Trophoblast cell (in vitro differentiated cells and primary cell): Measurements from ENCODE around the gene TENM4.

Experiments
- DNase-seq, 2 donors: peaks; one replicate each; pipeline ENCODE4 v3.0.0-alpha.2; 2016
- H2AFZ ChIP-seq: 2 replicates; pipeline ENCODE4 v1.6.1; 2013; ENCODE audit warnings: low read length, moderate library complexity, mild to moderate bottlenecking; ENCODE audit not compliant: insufficient read depth, poor library complexity
- H2AK5ac ChIP-seq: 2 replicates; pipeline ENCODE4 v1.6.1; 2013; ENCODE audit warnings: mild to moderate bottlenecking, low read length
- H2BK120ac ChIP-seq: 2 replicates; pipeline ENCODE4 v1.6.1; 2013; ENCODE audit warnings: low read length, mild to moderate bottlenecking, moderate library complexity; ENCODE audit not compliant: insufficient read depth, poor library complexity
- H2BK12ac ChIP-seq: 2 replicates; pipeline ENCODE4 v1.6.1; 2013; ENCODE audit warnings: mild to moderate bottlenecking, low read length, moderate library complexity
- H2BK5ac ChIP-seq: 2 replicates; pipeline ENCODE4 v1.6.1; 2013; ENCODE audit warnings: low read length, low read depth, moderate library complexity, mild to moderate bottlenecking; ENCODE audit not compliant: poor library complexity
- H3K14ac ChIP-seq: 2 replicates; pipeline ENCODE4 v1.6.1; 2013; ENCODE audit warnings: mild to moderate bottlenecking, low read length
- H3K18ac ChIP-seq: 2 replicates; pipeline ENCODE4 v1.6.1; 2013; ENCODE audit warnings: mild to moderate bottlenecking, low read length
- H3K23ac ChIP-seq: 2 replicates; pipeline ENCODE4 v1.6.1; 2013; ENCODE audit warnings: low read length
- H3K27ac ChIP-seq: 2 replicates; pipeline ENCODE4 v1.5.1; 2013; ENCODE audit warnings: low read depth, mild to moderate bottlenecking, inconsistent platforms, low read length, moderate library complexity
- H3K27me3 ChIP-seq: 2 replicates; pipeline ENCODE4 v1.6.1; 2013; ENCODE audit warnings: inconsistent platforms, mild to moderate bottlenecking, low read length, moderate library complexity; ENCODE audit not compliant: insufficient read depth
- H3K36me3 ChIP-seq, 2 experiments: 1 replicate in 1 of 2; 2 replicates in 1 of 2; pipeline ENCODE4 v1.6.1; 2013; ENCODE audit warnings: low read length in 2 of 2, mild to moderate bottlenecking in 2 of 2, moderate library complexity in 1 of 2; ENCODE audit not compliant: insufficient read depth in 2 of 2, control insufficient read depth in 1 of 2
- H3K4ac ChIP-seq: 2 replicates; pipeline ENCODE4 v1.6.1; 2013; ENCODE audit warnings: low read depth, mild to moderate bottlenecking, low read length, moderate library complexity
- H3K4me1 ChIP-seq, 2 experiments: 1 replicate in 1 of 2; 2 replicates in 1 of 2; pipeline ENCODE4 v1.6.1; 2013; ENCODE audit warnings: low read length in 2 of 2, mild to moderate bottlenecking in 2 of 2, moderate library complexity in 1 of 2; ENCODE audit not compliant: insufficient read depth in 2 of 2, control insufficient read depth in 1 of 2
- H3K4me2 ChIP-seq: 2 replicates; pipeline ENCODE4 v1.6.1; 2013; ENCODE audit warnings: inconsistent platforms, mild to moderate bottlenecking, low read length, moderate library complexity
- H3K4me3 ChIP-seq: 2 replicates; pipeline ENCODE4 v1.5.1; 2013; ENCODE audit warnings: mild to moderate bottlenecking, low read depth, low read length, inconsistent platforms
- H3K79me1 ChIP-seq: one replicate; pipeline ENCODE4 v1.6.1; 2013; ENCODE audit warnings: low read length
- H3K79me2 ChIP-seq: 2 replicates; pipeline ENCODE4 v1.6.1; 2013; ENCODE audit warnings: low read length, mild to moderate bottlenecking; ENCODE audit not compliant: control insufficient read depth, insufficient read depth, poor library complexity
- H3K9ac ChIP-seq: 2 replicates; pipeline ENCODE4 v1.6.1; 2013; ENCODE audit warnings: mild to moderate bottlenecking, low read length
- H3K9me3 ChIP-seq: 2 replicates; pipeline ENCODE4 v1.6.1; 2013; ENCODE audit warnings: low read depth, mild to moderate bottlenecking, control low read depth, inconsistent platforms, low read length; ENCODE audit not compliant: insufficient read depth
- H4K12ac ChIP-seq: 2 replicates; pipeline ENCODE4 v1.6.1; 2013; ENCODE audit warnings: low read depth, mild to moderate bottlenecking, low read length, moderate library complexity
- H4K8ac ChIP-seq: 2 replicates; pipeline ENCODE4 v1.6.1; 2013; ENCODE audit warnings: low read depth, mild to moderate bottlenecking, low read length, moderate library complexity
- H4K91ac ChIP-seq: one replicate; pipeline ENCODE4 v1.6.1; 2013; ENCODE audit warnings: low read depth, mild to moderate bottlenecking, low read length, moderate library complexity
- WGBS: extraction: QIAGEN DNeasy Blood & Tissue Kit; methylation state at CpG from one replicate; pipeline ENCODE4 v1.1.7; 2013; ENCODE audit warnings: missing lambda C conversion rate; ENCODE audit not compliant: insufficient read length, insufficient coverage; ENCODE audit errors: extremely low coverage; 5-methylcytosine and 5-hydroxymethylcytosine counted together

The TENM4 gene

GRCh38 chr11:78657441-78657840, 783.4 kb downstream of the TENM4 start:
- Histone ChIP-seq H4K91ac (no peak overlapping the region), H3K4me3 (no peak overlapping the region), H3K27me3 (no peaks in the 10 kb centered on the region), H3K36me3 (peaks cover 40 to 50% of the 10 kb centered on the region in 2 experiments), H3K4me2 (no peak overlapping the region), H3K14ac (no peak overlapping the region), H2BK120ac (no peak overlapping the region), H4K8ac (no peak overlapping the region), H3K79me1 (no peaks in the 10 kb centered on the region), H2BK5ac (no peak overlapping the region), H3K27ac (no peak overlapping the region), H4K12ac (no peak overlapping the region), H3K9me3 (no peaks in the 10 kb centered on the region), H3K23ac (no peak overlapping the region), H3K4ac (no peak overlapping the region), H2BK12ac (no peak overlapping the region), H3K9ac (no peak overlapping the region), H3K4me1 (no peaks in the 10 kb centered on the region), H2AK5ac (no peak overlapping the region), H2AFZ (no peak overlapping the region), H3K18ac (no peak overlapping the region), H3K79me2 (no peaks in the 10 kb centered on the region)
- no peak for DNase-seq
- WGBS: no CpG with 5 or more reads among the region's 4 CpGs

- H2BK5ac ChIP-seq: no peak overlapping the region
- H2AFZ ChIP-seq: no peak overlapping the region
- WGBS: no CpG with 5 or more reads among the region's 6 CpGs
- H3K27me3 ChIP-seq: no peaks in the 10 kb centered on the region
- H3K4me2 ChIP-seq: no peak overlapping the region
- no peaks in the 10 kb centered on the region for H3K9me3 ChIP-seq
- no peak overlapping the region for H3K4ac ChIP-seq
- no peak overlapping the region for H4K12ac ChIP-seq
- peaks cover 40 to 50% of the 10 kb centered on the region in 2 experiments for H3K36me3 ChIP-seq
- H2BK120ac ChIP-seq: no peak overlapping the region
- no peak overlapping the region for H2BK12ac ChIP-seq
- no peaks in the 10 kb centered on the region for H3K79me2 ChIP-seq
- H3K27ac ChIP-seq: no peak overlapping the region
- H4K91ac ChIP-seq: no peak overlapping the region
- H3K4me1 ChIP-seq: no peaks in the 10 kb centered on the region
- no peak overlapping the region for H3K4me3 ChIP-seq
- H3K9ac ChIP-seq: no peak overlapping the region
- H4K8ac ChIP-seq: no peak overlapping the region
- H2AK5ac ChIP-seq: no peak overlapping the region
- H3K18ac ChIP-seq: no peak overlapping the region
- no peak for DNase-seq
- no peaks in the 10 kb centered on the region for H3K79me1 ChIP-seq
- no peak overlapping the region for H3K14ac ChIP-seq
- no peak overlapping the region for H3K23ac ChIP-seq
These were observed 783.8 kb downstream of the TENM4 start for GRCh38 chr11:78656984-78657383.

DNA sequence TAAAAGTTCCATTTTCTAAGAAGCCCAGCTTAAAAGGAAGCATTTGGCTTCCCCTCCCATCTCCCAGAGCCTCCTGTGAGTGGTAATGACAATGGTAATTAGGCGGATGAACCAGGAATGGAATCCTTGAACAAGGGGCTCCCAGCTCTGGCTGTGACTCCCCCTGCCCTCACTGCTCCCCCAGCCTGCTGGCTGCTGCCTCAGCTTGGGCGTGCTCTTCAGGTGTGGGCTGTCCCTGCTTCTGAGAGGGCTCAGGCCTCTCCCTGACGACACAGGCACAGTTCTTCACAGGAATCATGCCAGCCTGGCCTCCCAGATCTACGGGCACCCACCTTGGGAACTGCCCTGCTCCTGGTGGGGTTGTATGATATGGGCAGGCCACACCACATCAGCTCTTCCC, 784.5 kb downstream of the TENM4 start:
- Histone ChIP-seq H2BK12ac (no peak overlapping the region), H3K4ac (no peak overlapping the region), H3K18ac (no peak overlapping the region), H3K4me1 (no peaks in the 10 kb centered on the region), H3K27me3 (no peaks in the 10 kb centered on the region), H4K12ac (no peak overlapping the region), H2BK5ac (no peak overlapping the region), H3K79me1 (no peaks in the 10 kb centered on the region), H3K4me3 (no peak overlapping the region), H2AFZ (no peak overlapping the region), H4K91ac (no peak overlapping the region), H3K9ac (no peak overlapping the region), H3K14ac (no peak overlapping the region), H4K8ac (no peak overlapping the region), H2BK120ac (no peak overlapping the region), H3K23ac (no peak overlapping the region), H3K27ac (no peak overlapping the region), H3K36me3 (peaks cover 37 to 48% of the 10 kb centered on the region in 2 experiments), H3K79me2 (no peaks in the 10 kb centered on the region), H2AK5ac (no peak overlapping the region), H3K4me2 (no peak overlapping the region), H3K9me3 (no peaks in the 10 kb centered on the region)
- whole genome bisulfite sequencing: no CpG with 5 or more reads among the region's 4 CpGs
- no peak for DNase-seq

- Histone ChIP-seq H3K23ac (no peak overlapping the region), H3K4ac (no peak overlapping the region), H3K4me3 (no peak overlapping the region), H4K8ac (no peak overlapping the region), H3K14ac (no peak overlapping the region), H3K79me1 (no peaks in the 10 kb centered on the region), H2BK12ac (no peak overlapping the region), H3K18ac (no peak overlapping the region), H3K27ac (no peak overlapping the region), H3K9ac (no peak overlapping the region), H2AFZ (no peak overlapping the region), H2BK5ac (no peak overlapping the region), H3K4me2 (no peak overlapping the region), H3K79me2 (no peaks in the 10 kb centered on the region), H4K12ac (no peak overlapping the region), H2AK5ac (no peak overlapping the region), H4K91ac (no peak overlapping the region), H2BK120ac (no peak overlapping the region), H3K4me1 (no peaks in the 10 kb centered on the region), H3K36me3 (peaks cover 32 to 42% of the 10 kb centered on the region in 2 experiments), H3K9me3 (no peaks in the 10 kb centered on the region), H3K27me3 (no peaks in the 10 kb centered on the region)
- no peak for DNase-seq
- no CpG with 5 or more reads among the region's 5 CpGs for WGBS
These were observed 785.3 kb downstream of the TENM4 start for GRCh38 chr11:78655561-78655960.
